Stimulated activated CD8-positive, alpha-beta memory T cell treated with anti-CD3 and anti-CD28 coated beads, Interleukin-12 subunit alpha, Interleukin-12 subunit beta, amount 100 ng/mL, for 24 hours (primary cell): ENCODE results near the gene BTBD9.

ENCODE experiments used
- DNase-seq: peaks from one replicate; pipeline ENCODE4 v3.0.0-alpha.2; 2020; ENCODE audit errors: extremely low read depth

Gene BTBD9

GRCh38 chr6:38290133-38290799 is 349.5 kb downstream of the BTBD9 start:
- DNase-seq, result no peak

GRCh38 chr6:38287487-38287886 is 352.2 kb downstream of the BTBD9 start:
- no peak for DNase-seq

GRCh38 chr6:38284802-38285394 is 354.8 kb downstream of the BTBD9 start:
- DNase-seq, result no peak

GRCh38 chr6:38283734-38284362 is 355.9 kb downstream of the BTBD9 start:
- DNase-seq, result no peak

GRCh38 chr6:38282911-38283310 is 356.8 kb downstream of the BTBD9 start:
- no peak for DNase-seq

GRCh38 chr6:38281126-38281525 is 358.6 kb downstream of the BTBD9 start:
- no peak for DNase-seq

GRCh38 chr6:38279963-38280588 is 359.7 kb downstream of the BTBD9 start:
- DNase-seq, result no peak

- no peak for DNase-seq
Measured at GRCh38 chr6:38279423-38279822, 360.3 kb downstream of the BTBD9 start.

GRCh38 chr6:38273325-38273724 is 366.4 kb downstream of the BTBD9 start:
- DNase-seq, result no peak

- no peak for DNase-seq
Measured at GRCh38 chr6:38272222-38272621, 367.5 kb downstream of the BTBD9 start.

GRCh38 chr6:38271081-38271480 is 368.6 kb downstream of the BTBD9 start:
- DNase-seq, result no peak

- DNase-seq, result no peak
Measured at GRCh38 chr6:38270367-38270766, 369.4 kb downstream of the BTBD9 start.

- DNase-seq, result no peak
Measured at GRCh38 chr6:38269461-38270172, 370.1 kb downstream of the BTBD9 start.

GRCh38 chr6:38268342-38268741 is 371.4 kb downstream of the BTBD9 start:
- DNase-seq, result no peak

- no peak for DNase-seq
Measured at GRCh38 chr6:38266921-38267354, 372.8 kb downstream of the BTBD9 start.

GRCh38 chr6:38264605-38265004 is 375.1 kb downstream of the BTBD9 start:
- DNase-seq, result no peak

GRCh38 chr6:38262609-38263008 is 377.1 kb downstream of the BTBD9 start:
- no peak for DNase-seq

- no peak for DNase-seq
Measured at GRCh38 chr6:38262026-38262425, 377.7 kb downstream of the BTBD9 start.

- DNase-seq, result no peak
Measured at GRCh38 chr6:38261626-38262025, 378.1 kb downstream of the BTBD9 start.

GRCh38 chr6:38259736-38260135 is 380.0 kb downstream of the BTBD9 start:
- DNase-seq, result no peak

GRCh38 chr6:38248500-38249234 is 391.1 kb downstream of the BTBD9 start:
- no peak for DNase-seq
